SU-DHL-6 (cell line): ENCODE results near the gene RLN2.

Source experiments
- H2AFZ ChIP-seq: fragments of 200-600 bp; sonication (generic); 2 replicates; pipeline ENCODE4 v1.6.1; 2014; ENCODE audit warnings: low read depth, mild to moderate bottlenecking, moderate library complexity, mixed read lengths, antibody characterized with exemption, low read length; ENCODE audit not compliant: severe bottlenecking
- H3F3A ChIP-seq: fragments of 200-600 bp; shearing (Covaris generic); 2 replicates; pipeline ENCODE4 v1.6.0; 2016; ENCODE audit warnings: antibody characterized with exemption, mild to moderate bottlenecking; ENCODE audit not compliant: insufficient read depth
- H3K27ac ChIP-seq: fragments of 200-600 bp; sonication (generic); 2 replicates; pipeline ENCODE4 v1.5.1; 2016; ENCODE audit warnings: low read depth, mild to moderate bottlenecking, low read length, moderate library complexity, mixed read lengths
- H3K27me3 ChIP-seq: fragments of 200-600 bp; sonication (generic), shearing (Covaris generic); 2 replicates; pipeline ENCODE4 v1.6.0; 2014; ENCODE audit warnings: mild to moderate bottlenecking, low read length
- H3K36me3 ChIP-seq: fragments of 200-600 bp; sonication (generic); 2 replicates; pipeline ENCODE4 v1.6.1; 2014; ENCODE audit warnings: mild to moderate bottlenecking, low read length, mixed read lengths
- H3K4me2 ChIP-seq: fragments of 300-600, 200-600 bp; shearing (Covaris generic), sonication (generic); 2 replicates; pipeline ENCODE4 v1.6.0; 2014; ENCODE audit warnings: low read length, low read depth, mild to moderate bottlenecking; ENCODE audit not compliant: poor library complexity, severe bottlenecking
- H3K4me3 ChIP-seq: fragments of 200-600 bp; sonication (generic); 2 replicates; pipeline ENCODE4 v1.5.1; 2014; ENCODE audit warnings: antibody characterized with exemption, low read length, mild to moderate bottlenecking, mixed read lengths; ENCODE audit not compliant: insufficient read depth, poor library complexity, severe bottlenecking
- H3K79me2 ChIP-seq: fragments of 200-600 bp; sonication (generic); 2 replicates; pipeline ENCODE4 v1.6.1; 2014; ENCODE audit warnings: mild to moderate bottlenecking, low read length, moderate library complexity; ENCODE audit not compliant: insufficient read depth
- H3K9ac ChIP-seq: fragments of 200-600 bp; sonication (generic); 2 replicates; pipeline ENCODE4 v1.7.0; 2014; ENCODE audit warnings: mild to moderate bottlenecking, low read length
- H3K9me2 ChIP-seq: fragments of 200-600 bp; sonication (generic); replicated peaks from 2 replicates; pipeline ENCODE4 v1.6.1; 2014; ENCODE audit warnings: low read length; ENCODE audit not compliant: insufficient read depth
- H3K9me3 ChIP-seq: fragments of 200-600 bp; sonication (generic); 2 replicates; pipeline ENCODE4 v1.6.1; 2014; ENCODE audit warnings: low read length, mixed read lengths; ENCODE audit not compliant: insufficient read depth
- H4K20me1 ChIP-seq: fragments of 200-600 bp; sonication (generic); 2 replicates; pipeline ENCODE4 v1.6.1; 2014; ENCODE audit warnings: low read depth, mild to moderate bottlenecking, antibody characterized with exemption, low read length, moderate library complexity, mixed read lengths
- EZH2phosphoT487 ChIP-seq: fragments of 200-600 bp; sonication (generic), shearing (Covaris generic); conservative IDR thresholded peaks from 2 replicates; pipeline ENCODE4 v1.6.1; 2018; ENCODE audit warnings: mild to moderate bottlenecking, antibody characterized with exemption, low read length, moderate library complexity, mixed read lengths
- TF ChIP-seq, protein P1 (sequence below): fragments of 200-600 bp; sonication (generic); IDR thresholded peaks from one replicate; pipeline ENCODE4 v1.5.1; 2017; ENCODE audit warnings: antibody characterized with exemption, mild to moderate bottlenecking, low read length, moderate library complexity; ENCODE audit not compliant: insufficient read depth, poor library complexity, severe bottlenecking

Gene RLN2

DNA sequence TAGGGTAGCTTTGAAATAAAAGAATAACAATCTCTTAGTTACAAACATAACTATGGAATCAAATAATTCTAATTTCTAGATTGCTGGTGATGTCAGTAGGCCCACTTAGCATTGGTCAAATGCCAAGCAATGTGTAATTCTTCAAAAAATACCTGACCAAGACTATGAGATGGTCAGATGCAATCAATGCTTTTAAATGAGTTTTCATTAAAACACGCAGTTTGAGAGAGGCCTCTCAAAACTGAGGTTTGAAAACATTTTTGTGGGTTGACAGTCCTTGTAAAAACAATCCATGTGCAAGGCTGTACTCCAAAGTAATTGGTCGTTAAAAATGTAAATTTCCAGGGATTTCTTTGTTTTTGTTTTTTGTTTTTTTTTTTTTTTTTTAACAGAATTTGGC lies 1.2 kb upstream of the RLN2 start:
- no peaks in the 10 kb centered on the region for H3K9me3 ChIP-seq
- H3K27me3 ChIP-seq: no peaks in the 10 kb centered on the region
- no peak overlapping the region for H3K27ac ChIP-seq
- no peaks in the 10 kb centered on the region for H3K9me2 ChIP-seq
- no peaks in the 10 kb centered on the region for H3K79me2 ChIP-seq
- H3K4me2 ChIP-seq: no peak overlapping the region
- no peaks in the 10 kb centered on the region; the same call in 1 of the 2 replicates for H3K36me3 ChIP-seq
- TF ChIP-seq, protein P1, sequence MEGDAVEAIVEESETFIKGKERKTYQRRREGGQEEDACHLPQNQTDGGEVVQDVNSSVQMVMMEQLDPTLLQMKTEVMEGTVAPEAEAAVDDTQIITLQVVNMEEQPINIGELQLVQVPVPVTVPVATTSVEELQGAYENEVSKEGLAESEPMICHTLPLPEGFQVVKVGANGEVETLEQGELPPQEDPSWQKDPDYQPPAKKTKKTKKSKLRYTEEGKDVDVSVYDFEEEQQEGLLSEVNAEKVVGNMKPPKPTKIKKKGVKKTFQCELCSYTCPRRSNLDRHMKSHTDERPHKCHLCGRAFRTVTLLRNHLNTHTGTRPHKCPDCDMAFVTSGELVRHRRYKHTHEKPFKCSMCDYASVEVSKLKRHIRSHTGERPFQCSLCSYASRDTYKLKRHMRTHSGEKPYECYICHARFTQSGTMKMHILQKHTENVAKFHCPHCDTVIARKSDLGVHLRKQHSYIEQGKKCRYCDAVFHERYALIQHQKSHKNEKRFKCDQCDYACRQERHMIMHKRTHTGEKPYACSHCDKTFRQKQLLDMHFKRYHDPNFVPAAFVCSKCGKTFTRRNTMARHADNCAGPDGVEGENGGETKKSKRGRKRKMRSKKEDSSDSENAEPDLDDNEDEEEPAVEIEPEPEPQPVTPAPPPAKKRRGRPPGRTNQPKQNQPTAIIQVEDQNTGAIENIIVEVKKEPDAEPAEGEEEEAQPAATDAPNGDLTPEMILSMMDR: no peak
- TF ChIP-seq EZH2phosphoT487: no peak
- H3F3A ChIP-seq: peaks cover 3% of the 10 kb centered on the region; the same call in 1 of the 2 replicates
- no peaks in the 10 kb centered on the region for H4K20me1 ChIP-seq
- H3K9ac ChIP-seq: no peak overlapping the region
- H3K4me3 ChIP-seq: no peak overlapping the region
- no peak overlapping the region for H2AFZ ChIP-seq

DNA sequence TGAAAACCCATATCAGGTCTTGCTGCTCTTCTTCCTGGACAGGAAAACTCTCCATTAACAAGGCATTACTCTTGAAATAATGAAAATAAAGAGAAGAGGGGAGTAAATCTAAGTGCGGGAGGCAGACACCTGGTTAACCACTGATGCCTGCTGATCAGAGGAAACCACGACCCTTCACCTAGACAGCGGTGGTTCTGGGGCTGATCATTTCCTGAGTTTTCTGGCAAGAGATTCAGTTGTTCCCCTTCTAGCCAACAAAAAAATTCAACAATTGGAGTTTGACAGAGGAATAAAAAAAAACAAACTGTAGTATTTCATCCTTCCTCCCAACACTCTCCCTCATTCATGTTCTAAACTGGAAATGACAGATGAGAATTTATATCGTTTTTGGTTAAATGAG lies 3.0 kb downstream of the RLN2 start:
- Histone ChIP-seq H3F3A (peaks cover 3% of the 10 kb centered on the region; the same call in 1 of the 2 replicates), H2AFZ (no peak overlapping the region), H3K27ac (no peak overlapping the region), H3K36me3 (no peaks in the 10 kb centered on the region; the same call in 1 of the 2 replicates), H3K4me2 (no peak overlapping the region), H3K27me3 (no peaks in the 10 kb centered on the region), H3K9me3 (no peaks in the 10 kb centered on the region), H3K9ac (no peak overlapping the region), H3K4me3 (no peak overlapping the region), H3K9me2 (no peaks in the 10 kb centered on the region), H3K79me2 (no peaks in the 10 kb centered on the region), H4K20me1 (no peaks in the 10 kb centered on the region)
- TF ChIP-seq, protein P1: no peak
- no peak for TF ChIP-seq EZH2phosphoT487

DNA sequence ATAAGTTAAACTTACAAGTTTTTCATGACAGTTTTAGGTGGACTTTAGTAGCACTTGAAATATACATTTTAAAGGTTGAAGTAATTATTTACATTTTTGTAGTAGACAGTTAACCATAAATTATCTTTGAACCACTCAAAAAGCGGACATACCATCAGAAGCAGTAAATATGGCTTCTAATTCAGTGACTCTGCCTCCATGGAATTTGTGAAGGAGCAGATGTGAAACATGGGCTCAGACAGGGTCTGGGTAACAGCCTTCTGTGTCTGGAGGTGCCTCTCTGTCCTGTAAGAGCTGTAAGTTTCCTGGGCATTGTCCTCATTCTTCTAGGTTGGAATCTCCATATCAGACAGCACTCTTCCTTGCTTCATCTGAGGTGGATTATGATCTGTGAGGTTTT lies 12.4 kb downstream of the RLN2 start:
- Histone ChIP-seq H3K4me2 (no peak overlapping the region), H3K79me2 (no peaks in the 10 kb centered on the region), H3F3A (no peaks in the 10 kb centered on the region), H2AFZ (no peak overlapping the region), H3K9me3 (no peaks in the 10 kb centered on the region), H3K36me3 (no peaks in the 10 kb centered on the region), H3K27me3 (no peaks in the 10 kb centered on the region), H3K4me3 (no peak overlapping the region), H3K9me2 (no peaks in the 10 kb centered on the region), H3K27ac (no peak overlapping the region), H3K9ac (no peak overlapping the region), H4K20me1 (no peaks in the 10 kb centered on the region)
- TF ChIP-seq EZH2phosphoT487: no peak
- TF ChIP-seq, protein P1: no peak

DNA sequence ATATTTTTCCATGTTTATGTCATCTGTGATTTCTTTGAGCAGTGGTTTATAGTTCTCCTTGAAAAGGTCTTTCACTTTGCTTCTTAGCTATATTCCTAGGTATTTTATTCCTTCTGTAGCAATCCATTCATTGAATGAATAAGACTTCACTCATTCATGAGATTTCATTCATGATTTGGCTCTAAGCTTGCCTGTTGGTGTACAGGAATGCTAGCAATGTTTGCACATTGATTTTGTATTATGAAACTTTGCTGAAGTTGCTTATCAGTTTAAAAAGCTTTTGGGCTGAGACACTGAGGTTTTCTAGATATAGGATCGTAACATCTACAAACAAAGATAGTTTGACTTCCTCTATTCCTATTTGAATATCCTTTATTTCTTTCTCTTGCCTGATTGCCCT lies 15.9 kb downstream of the RLN2 start:
- H4K20me1 ChIP-seq: no peaks in the 10 kb centered on the region
- no peak overlapping the region for H3K9ac ChIP-seq
- no peak overlapping the region for H3K4me3 ChIP-seq
- H3K9me2 ChIP-seq: no peaks in the 10 kb centered on the region
- H3F3A ChIP-seq: no peaks in the 10 kb centered on the region
- H3K27ac ChIP-seq: no peak overlapping the region
- no peaks in the 10 kb centered on the region for H3K79me2 ChIP-seq
- H3K36me3 ChIP-seq: no peaks in the 10 kb centered on the region
- H3K4me2 ChIP-seq: no peak overlapping the region
- TF ChIP-seq, protein P1: no peak
- no peaks in the 10 kb centered on the region for H3K27me3 ChIP-seq
- no peak overlapping the region for H2AFZ ChIP-seq
- no peaks in the 10 kb centered on the region for H3K9me3 ChIP-seq
